Activated T-helper 1 cell treated with anti-CD3 and anti-CD28 coated beads, Interleukin-12 subunit alpha, Interleukin-12 subunit beta, Interleukin-2, Interleukin-4 antibody, amounts not matched to agents 30 ng/mL and 10 ng/mL and 1 ng/mL, durations not matched to agents 14 hours and 24 hours and 36 hours (primary cell): Measurements from ENCODE around the gene TUBA8. TPM values are rescaled to one million over a fixed set of nuclear protein-coding genes. Genes with fewer than 3 reads are reported as not detected.
"Not testable (repeated sequence)": the region's sequence is repeated elsewhere in the genome, so short reads cannot be mapped to it uniquely, and the experiment has no call there.

Experiments used
- DNase-seq: peaks from one replicate; pipeline ENCODE4 v3.0.0; 2021; ENCODE audit warnings: low spot score
- H3K27ac Mint-ChIP-seq: one replicate; pipeline ENCODE4 v1.8.0; 2021; ENCODE audit warnings: mild to moderate bottlenecking, mixed read lengths
- H3K27me3 Mint-ChIP-seq: one replicate; pipeline ENCODE4 v1.8.0; 2022; ENCODE audit warnings: mild to moderate bottlenecking, moderate library complexity, mixed read lengths; ENCODE audit not compliant: insufficient read depth
- H3K36me3 Mint-ChIP-seq: one replicate; pipeline ENCODE4 v1.8.0; 2021; ENCODE audit warnings: low read depth, mixed read lengths
- H3K4me1 Mint-ChIP-seq: one replicate; pipeline ENCODE4 v1.8.0; 2021; ENCODE audit warnings: low read depth, mixed read lengths
- H3K4me3 Mint-ChIP-seq: one replicate; pipeline ENCODE4 v1.8.0; 2021; ENCODE audit warnings: mild to moderate bottlenecking, moderate library complexity, mixed read lengths
- H3K9me3 Mint-ChIP-seq: one replicate; pipeline ENCODE4 v1.8.0; 2021; ENCODE audit warnings: mixed read lengths
- intact Hi-C: fragments of 100-400 bp; cut with micrococcal nuclease; formaldehyde crosslinking; loops from one replicate; pipeline ENCODE4 v1.15.1; 2024
- total RNA-seq: library from RNA; stranded (reverse); gene quantifications from 2 replicates; pipeline ENCODE4 v1.2.3, GENCODE V29; 2022

TUBA8 gene
- total RNA-seq = 1.1 and 1.5 TPM in 2 replicates

- Mint-ChIP-seq H3K27ac (peak within 1 kb of the TSS; percentile 41), H3K27me3 (peaks cover 42% of the 10 kb centered on the region), H3K4me1 (peaks cover 19% of the 10 kb centered on the region), H3K4me3 (peak within 1 kb of the TSS; percentile 71), H3K36me3 (peaks cover 8% of the 10 kb centered on the region), H3K9me3 (peaks cover 18% of the 10 kb centered on the region)
- intact Hi-C loops = no loop called here
- no peak for DNase-seq
Measured at GRCh38 chr22:18110194-18110953, at the start of gene TUBA8. Gene TUBA8, plus strand, starts transcription at chr22:18110809. Its CDS starts 57 bp downstream, at chr22:18110866.

GRCh38 chr22:18062421-18062820, 48.2 kb upstream of the TUBA8 start:
- Mint-ChIP-seq H3K4me1 (no peaks in the 10 kb centered on the region), H3K27me3 (peaks cover 29% of the 10 kb centered on the region), H3K27ac (no peak overlapping the region), H3K9me3 (no peaks in the 10 kb centered on the region), H3K36me3 (no peaks in the 10 kb centered on the region), H3K4me3 (no peak overlapping the region)
- DNase-seq = no peak
- intact Hi-C loops = no loop called here

GRCh38 chr22:18063306-18063705, 47.3 kb upstream of the TUBA8 start:
- H3K9me3 Mint-ChIP-seq = no peaks in the 10 kb centered on the region
- H3K36me3 Mint-ChIP-seq = no peaks in the 10 kb centered on the region
- H3K4me1 Mint-ChIP-seq = no peaks in the 10 kb centered on the region
- no peak for DNase-seq
- intact Hi-C loops = no loop called here
- no peak overlapping the region for H3K27ac Mint-ChIP-seq
- peaks cover 35% of the 10 kb centered on the region for H3K27me3 Mint-ChIP-seq
- no peak overlapping the region for H3K4me3 Mint-ChIP-seq

- H3K9me3 Mint-ChIP-seq, H3K4me1 Mint-ChIP-seq, H3K27ac Mint-ChIP-seq, H3K4me3 Mint-ChIP-seq, H3K36me3 Mint-ChIP-seq, DNase-seq, intact Hi-C loops: not testable (repeated sequence)
- peaks cover 37% of the 10 kb centered on the region for H3K27me3 Mint-ChIP-seq
Measured at GRCh38 chr22:18063715-18064114, 46.9 kb upstream of the TUBA8 start.

GRCh38 chr22:18064636-18065035, 46.0 kb upstream of the TUBA8 start:
- Mint-ChIP-seq H3K9me3 (no peaks in the 10 kb centered on the region), H3K27me3 (peaks cover 36% of the 10 kb centered on the region), H3K27ac (no peak overlapping the region), H3K4me3 (no peak overlapping the region), H3K36me3 (no peaks in the 10 kb centered on the region), H3K4me1 (no peaks in the 10 kb centered on the region)
- DNase-seq = no peak
- intact Hi-C loops = no loop called here

GRCh38 chr22:18065256-18065655, 45.4 kb upstream of the TUBA8 start:
- intact Hi-C loops = no loop called here
- DNase-seq = no peak
- peaks cover 36% of the 10 kb centered on the region for H3K27me3 Mint-ChIP-seq
- no peak overlapping the region for H3K4me3 Mint-ChIP-seq
- H3K27ac Mint-ChIP-seq = no peak overlapping the region
- no peaks in the 10 kb centered on the region for H3K36me3 Mint-ChIP-seq
- no peaks in the 10 kb centered on the region for H3K9me3 Mint-ChIP-seq
- no peaks in the 10 kb centered on the region for H3K4me1 Mint-ChIP-seq

- no peaks in the 10 kb centered on the region for H3K9me3 Mint-ChIP-seq
- no peak overlapping the region for H3K27ac Mint-ChIP-seq
- DNase-seq = no peak
- intact Hi-C loops = no loop called here
- H3K27me3 Mint-ChIP-seq = peaks cover 36% of the 10 kb centered on the region
- H3K36me3 Mint-ChIP-seq = no peaks in the 10 kb centered on the region
- H3K4me1 Mint-ChIP-seq = no peaks in the 10 kb centered on the region
- no peak overlapping the region for H3K4me3 Mint-ChIP-seq
Measured at GRCh38 chr22:18066181-18066859, 44.3 kb upstream of the TUBA8 start.

- H3K9me3 Mint-ChIP-seq = no peaks in the 10 kb centered on the region
- DNase-seq = no peak
- no peak overlapping the region for H3K27ac Mint-ChIP-seq
- no peaks in the 10 kb centered on the region for H3K36me3 Mint-ChIP-seq
- intact Hi-C loops = no loop called here
- H3K4me3 Mint-ChIP-seq = no peak overlapping the region
- H3K4me1 Mint-ChIP-seq = no peaks in the 10 kb centered on the region
- H3K27me3 Mint-ChIP-seq = peaks cover 36% of the 10 kb centered on the region
Measured at GRCh38 chr22:18067121-18067520, 43.5 kb upstream of the TUBA8 start.

- intact Hi-C loops = no loop called here
Measured at GRCh38 chr22:18067548-18068341, 42.9 kb upstream of the TUBA8 start.

GRCh38 chr22:18068381-18068988, 42.1 kb upstream of the TUBA8 start:
- no peak overlapping the region for H3K27ac Mint-ChIP-seq
- intact Hi-C loops = no loop called here
- no peak for DNase-seq

More at GRCh38 chr22:18067548-18068341, 42.9 kb upstream of the TUBA8 start:
- Mint-ChIP-seq H3K36me3 (no peaks in the 10 kb centered on the region), H3K4me1 (no peaks in the 10 kb centered on the region), H3K27me3 (peaks cover 36% of the 10 kb centered on the region), H3K9me3 (no peaks in the 10 kb centered on the region), H3K4me3 (no peak overlapping the region), H3K27ac (no peak overlapping the region)
- DNase-seq = no peak

GRCh38 chr22:18069041-18069440, 41.6 kb upstream of the TUBA8 start:
- no peak overlapping the region for H3K27ac Mint-ChIP-seq
- no peaks in the 10 kb centered on the region for H3K4me1 Mint-ChIP-seq
- no peaks in the 10 kb centered on the region for H3K36me3 Mint-ChIP-seq
- no peaks in the 10 kb centered on the region for H3K9me3 Mint-ChIP-seq
- peaks cover 36% of the 10 kb centered on the region for H3K27me3 Mint-ChIP-seq
- H3K4me3 Mint-ChIP-seq = no peak overlapping the region
- no peak for DNase-seq
- intact Hi-C loops = no loop called here

More at GRCh38 chr22:18068381-18068988, 42.1 kb upstream of the TUBA8 start:
- H3K4me1 Mint-ChIP-seq = no peaks in the 10 kb centered on the region
- H3K4me3 Mint-ChIP-seq = no peak overlapping the region
- H3K27me3 Mint-ChIP-seq = peaks cover 36% of the 10 kb centered on the region
- H3K9me3 Mint-ChIP-seq = no peaks in the 10 kb centered on the region
- no peaks in the 10 kb centered on the region for H3K36me3 Mint-ChIP-seq

GRCh38 chr22:18070041-18070440, 40.6 kb upstream of the TUBA8 start:
- Mint-ChIP-seq H3K27me3 (peaks cover 31% of the 10 kb centered on the region), H3K9me3 (no peaks in the 10 kb centered on the region), H3K27ac (no peak overlapping the region), H3K36me3 (no peaks in the 10 kb centered on the region), H3K4me1 (no peaks in the 10 kb centered on the region), H3K4me3 (no peak overlapping the region)
- DNase-seq = no peak
- intact Hi-C loops = loop anchor here (10.0 kb wide), 2 partner anchors 855 to 1155 kb away; partner anchors contain the start of gene ADA2
